H1 (cell line): Measurements from ENCODE around the gene GPLD1. TPM values are rescaled to one million over a fixed set of nuclear protein-coding genes. Genes with fewer than 3 reads are reported as not detected.

Source experiments
- CTCF ChIA-PET: fragments of 300-600 bp; sonication (Branson Sonifier 250); formaldehyde crosslinking; loops from one replicate; lab custom pipeline; 2021; ENCODE audit not compliant: partially characterized antibody; lab: Charles Lee
- POLR2A ChIA-PET: fragments of 300-600 bp; sonication (Branson Sonifier 250); formaldehyde crosslinking; loops from one replicate; lab custom pipeline; 2021; ENCODE audit warnings: inconsistent platforms; ENCODE audit not compliant: partially characterized antibody; lab: Charles Lee
- DNase-seq, 2 experiments: peaks; one replicate each; pipeline versions ENCODE4 v3.0.0 to v3.0.0-alpha.2; 2010 to 2022; ENCODE audit warnings: low spot score in 2 of 2, low read depth in 1 of 2, mixed read lengths in 1 of 2
- FAIRE-seq: peaks from 2 replicates; lab custom pipeline; 2011; peaks lifted over from hg19 to GRCh38; lab: Jason Lieb, UNC
- H2AFZ ChIP-seq: 2 replicates; pipeline ENCODE4 v1.8.1; 2012; ENCODE audit warnings: low read length, inconsistent platforms
- H2AK5ac ChIP-seq: 2 replicates; pipeline ENCODE4 v1.6.1; 2013; ENCODE audit warnings: low read depth, low read length
- H2BK120ac ChIP-seq: replicated peaks from 2 replicates; pipeline ENCODE3; 2013; ENCODE audit warnings: low read depth, low read length, inconsistent platforms
- H2BK12ac ChIP-seq: 2 replicates; pipeline ENCODE4 v1.6.1; 2013; ENCODE audit warnings: low read depth, low read length
- H2BK15ac ChIP-seq: 2 replicates; pipeline ENCODE4 v1.6.1; 2013; ENCODE audit warnings: low read length
- H2BK20ac ChIP-seq: 2 replicates; pipeline ENCODE4 v1.6.1; 2013; ENCODE audit warnings: low read length
- H2BK5ac ChIP-seq: 2 replicates; pipeline ENCODE4 v1.6.1; 2013; ENCODE audit warnings: low read depth, low read length
- H3K14ac ChIP-seq: 2 replicates; pipeline ENCODE4 v1.6.1; 2013; ENCODE audit warnings: inconsistent platforms; ENCODE audit not compliant: insufficient read length
- H3K18ac ChIP-seq: 2 replicates; pipeline ENCODE4 v1.6.1; 2013; ENCODE audit warnings: low read length; ENCODE audit errors: extremely low read depth
- H3K23ac ChIP-seq: 2 replicates; pipeline ENCODE4 v1.6.1; 2013; ENCODE audit warnings: inconsistent platforms; ENCODE audit not compliant: insufficient read length
- H3K23me2 ChIP-seq: 2 replicates; pipeline ENCODE4 v1.6.1; 2013; ENCODE audit warnings: low read depth, low read length
- H3K27ac ChIP-seq: 2 replicates; pipeline ENCODE4 v1.6.1; 2011; ENCODE audit warnings: low read depth, low read length, inconsistent platforms
- H3K27me3 ChIP-seq, 4 experiments: replicated peaks in 1 of 4; 1 replicate in 1 of 4; 2 replicates in 3 of 4; pipeline versions ENCODE4 v1.6.1 to v1.8.1; 2011 to 2013; ENCODE audit warnings: low read length in 3 of 4, mild to moderate bottlenecking in 3 of 4, inconsistent platforms in 2 of 4, mixed read lengths in 2 of 4, moderate library complexity in 1 of 4; ENCODE audit not compliant: control insufficient read depth in 3 of 4, insufficient read depth in 3 of 4; ENCODE audit errors: extremely low read depth in 1 of 4
- H3K36me3 ChIP-seq, 4 experiments: 2 replicates each; pipeline versions ENCODE4 v1.6.1 to v1.8.1; 2011 to 2013; ENCODE audit warnings: mild to moderate bottlenecking in 4 of 4, low read length in 3 of 4, moderate library complexity in 2 of 4, control low read depth in 1 of 4, inconsistent platforms in 1 of 4; ENCODE audit not compliant: insufficient read depth in 4 of 4, control insufficient read depth in 2 of 4
- H3K4ac ChIP-seq: replicated peaks from 2 replicates; pipeline ENCODE3; 2013; ENCODE audit warnings: low read length, low read depth, mixed read lengths, inconsistent platforms; ENCODE audit not compliant: insufficient read length
- H3K4me1 ChIP-seq, 4 experiments: replicated peaks in 1 of 4; 1 replicate in 1 of 4; 2 replicates in 3 of 4; pipeline versions ENCODE4 v1.6.1 to v1.8.1; 2011 to 2013; ENCODE audit warnings: low read length in 3 of 4, inconsistent platforms in 2 of 4, mixed read lengths in 1 of 4; ENCODE audit not compliant: insufficient read depth in 4 of 4, control insufficient read depth in 3 of 4
- H3K4me2 ChIP-seq, 2 experiments: 2 replicates each; pipeline versions ENCODE4 v1.6.1 to v1.8.1; 2011 to 2013; ENCODE audit warnings: low read depth in 2 of 2, low read length in 2 of 2, control low read depth in 1 of 2, inconsistent platforms in 1 of 2, mild to moderate bottlenecking in 1 of 2; ENCODE audit not compliant: insufficient read depth in 1 of 2
- H3K4me3 ChIP-seq, 4 experiments: fragments of 200-600, 300-600 bp in 1 of 4; sonication (generic), shearing (Covaris generic), sonication (Bioruptor Twin) in 1 of 4; 2 replicates each; pipeline versions ENCODE4 v1.5.1 to v1.8.1; 2011 to 2016; ENCODE audit warnings: low read length in 4 of 4, low read depth in 3 of 4, control low read depth in 2 of 4, inconsistent platforms in 2 of 4, mild to moderate bottlenecking in 2 of 4, mixed read lengths in 1 of 4, moderate library complexity in 1 of 4; ENCODE audit not compliant: insufficient read depth in 2 of 4; ENCODE audit errors: extremely low read depth in 1 of 4
- H3K56ac ChIP-seq: replicated peaks from 2 replicates; pipeline ENCODE3; 2013; ENCODE audit warnings: low read depth, mild to moderate bottlenecking, mixed read lengths, low read length, inconsistent platforms; ENCODE audit not compliant: insufficient read length
- H3K79me1 ChIP-seq: 2 replicates; pipeline ENCODE4 v1.6.1; 2013; ENCODE audit warnings: low read depth, low read length, control low read depth
- H3K79me2 ChIP-seq, 2 experiments: 2 replicates each; pipeline versions ENCODE4 v1.6.1 to v1.8.1; 2012 to 2013; ENCODE audit warnings: low read length in 2 of 2, mild to moderate bottlenecking in 2 of 2, inconsistent platforms in 1 of 2; ENCODE audit not compliant: insufficient read depth in 2 of 2, control insufficient read depth in 1 of 2
- H3K9ac ChIP-seq, 4 experiments: replicated peaks in 1 of 4; 1 replicate in 1 of 4; 2 replicates in 3 of 4; pipeline versions ENCODE4 v1.6.1 to v1.8.1; 2011 to 2013; ENCODE audit warnings: low read depth in 3 of 4, low read length in 3 of 4, control low read depth in 2 of 4, mild to moderate bottlenecking in 2 of 4, moderate library complexity in 2 of 4, inconsistent platforms in 1 of 4; ENCODE audit errors: extremely low read depth in 1 of 4
- H3K9me3 ChIP-seq, 2 experiments: 2 replicates each; pipeline versions ENCODE4 v1.6.1 to v1.8.1; 2012 to 2013; ENCODE audit warnings: mild to moderate bottlenecking in 2 of 2, moderate library complexity in 2 of 2, control low read depth in 1 of 2, inconsistent platforms in 1 of 2, low read depth in 1 of 2, low read length in 1 of 2, mixed read lengths in 1 of 2; ENCODE audit not compliant: insufficient read depth in 2 of 2
- H4K20me1 ChIP-seq, 2 experiments: replicated peaks in 1 of 2; 2 replicates each; pipeline versions ENCODE3 to v1.8.1; 2011 to 2013; ENCODE audit warnings: inconsistent platforms in 2 of 2, low read length in 2 of 2, mild to moderate bottlenecking in 1 of 2; ENCODE audit not compliant: insufficient read depth in 2 of 2, control insufficient read depth in 1 of 2
- H4K5ac ChIP-seq: 2 replicates; pipeline ENCODE4 v1.6.1; 2013; ENCODE audit warnings: low read length, low read depth, mixed read lengths, inconsistent platforms; ENCODE audit not compliant: insufficient read length
- H4K8ac ChIP-seq: 2 replicates; pipeline ENCODE4 v1.8.0; 2013; ENCODE audit warnings: mild to moderate bottlenecking, moderate library complexity, low read length, inconsistent platforms; ENCODE audit not compliant: insufficient read depth; ENCODE audit errors: extremely low read depth
- H4K91ac ChIP-seq: replicated peaks from 2 replicates; pipeline ENCODE3; 2013; ENCODE audit warnings: low read length, mixed read lengths, inconsistent platforms; ENCODE audit not compliant: insufficient read length
- CHD1 ChIP-seq: IDR thresholded peaks from 2 replicates; pipeline ENCODE4 v1.6.1; 2012; ENCODE audit warnings: low read depth, low read length, improper control_type of control experiment
- EGR1 ChIP-seq: IDR thresholded peaks from 2 replicates; pipeline ENCODE4 v1.6.1; 2011; ENCODE audit warnings: low read depth, low read length, borderline replicate concordance
- KDM4A ChIP-seq: IDR thresholded peaks from one replicate; pipeline ENCODE4 v1.7.1; 2012; ENCODE audit warnings: low read depth, mild to moderate bottlenecking, moderate library complexity, low read length, inconsistent platforms; ENCODE audit not compliant: severe bottlenecking
- NRF1 ChIP-seq: IDR thresholded peaks from 2 replicates; pipeline ENCODE4 v1.6.1; 2011; ENCODE audit warnings: mild to moderate bottlenecking, low read depth, low read length, improper control_type of control experiment
- SIN3A ChIP-seq, 2 experiments: IDR thresholded peaks in 1 of 2; conservative IDR thresholded peaks in 1 of 2; 2 replicates each; pipeline ENCODE4 v1.6.1; 2011 to 2012; ENCODE audit warnings: low read length in 2 of 2, improper control_type of control experiment in 1 of 2, low read depth in 1 of 2, mild to moderate bottlenecking in 1 of 2
- TAF7 ChIP-seq: optimal IDR thresholded peaks from 2 replicates; pipeline ENCODE3; 2011; ENCODE audit warnings: low read depth, mild to moderate bottlenecking, inconsistent platforms, low read length, moderate library complexity, borderline replicate concordance
- TCF12 ChIP-seq: IDR thresholded peaks from 2 replicates; pipeline ENCODE4 v1.6.1; 2011; ENCODE audit warnings: low read depth, mild to moderate bottlenecking, low read length
- WGBS, 2 experiments: shearing (Covaris generic) in 1 of 2; methylation state at CpG; one replicate each; pipeline versions ENCODE4 v1.1.6 to v1.1.7; 2013 to 2015; ENCODE audit warnings: low lambda C conversion rate in 2 of 2, mixed read lengths in 2 of 2, inconsistent platforms in 1 of 2, low coverage in 1 of 2, missing lambda C conversion rate in 1 of 2; ENCODE audit not compliant: insufficient replicate concordance in 2 of 2, insufficient coverage in 1 of 2, insufficient read length in 1 of 2; ENCODE audit errors: extremely low coverage in 1 of 2, missing lambda C conversion rate in 1 of 2; 5-methylcytosine and 5-hydroxymethylcytosine counted together
- polyA plus RNA-seq, 7 experiments: library from polyadenylated mRNA; depleted of rRNA in 3 of 7; stranded (reverse) in 5 of 7; unstranded in 2 of 7; fragments of >200 nt in 5 of 7; fragments of 200-250 nt in 2 of 7; gene quantifications; 1 replicate in 5 of 7; 2 replicates in 1 of 7; 4 replicates in 1 of 7; pipeline versions ENCODE4 v1.2.1 to v1.2.3, GENCODE V29; 2011 to 2013; ENCODE audit warnings: missing spikeins in 2 of 7, mixed read lengths in 2 of 7
- total RNA-seq: library from RNA; stranded (reverse); fragmentation: NEBNext Ultra II Directional; extraction: Animal tissue kit (Norgen Biotek cat#: 25700); gene quantifications from 2 replicates; pipeline ENCODE4 v1.2.1, GENCODE V29; 2021
- TF ChIP-seq, protein P1 (sequence below): IDR thresholded peaks from 2 replicates; pipeline ENCODE4 v1.6.1; 2012; ENCODE audit warnings: inconsistent platforms

Gene GPLD1
- total and polyA plus RNA-seq, 2 of the 8 experiments (the other 6 are each of a cell fraction or from before 2014, with no cell fraction given), result 3.7 to 5.3 TPM

DNA sequence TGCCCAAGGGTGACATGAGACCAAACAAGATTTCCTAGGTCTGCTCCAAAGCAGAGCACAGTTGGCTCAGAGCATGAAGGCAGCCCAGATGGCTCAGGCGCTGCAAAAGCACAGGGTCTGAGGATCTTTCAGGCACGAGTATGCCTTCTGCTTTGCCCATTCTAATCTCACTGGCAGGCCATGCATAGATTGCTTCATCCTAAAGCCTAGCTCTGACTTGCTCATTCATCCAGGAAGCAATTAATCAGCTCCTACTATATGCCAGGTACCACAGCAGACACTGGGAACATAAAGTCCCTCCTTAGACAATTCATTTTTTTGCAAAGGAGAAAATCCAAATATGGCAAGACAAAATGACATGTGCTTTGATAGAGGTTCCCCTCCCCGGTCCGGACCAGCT is 31.2 kb downstream of the GPLD1 start:
- no peak overlapping the region for H2BK12ac ChIP-seq
- no peak overlapping the region for H2BK20ac ChIP-seq
- H4K8ac ChIP-seq, result no peak overlapping the region
- no peaks in the 10 kb centered on the region for H3K79me2 ChIP-seq
- no peak overlapping the region for H3K27ac ChIP-seq
- no peak overlapping the region for H3K23ac ChIP-seq
- no peaks in the 10 kb centered on the region for H3K9me3 ChIP-seq
- no peaks in the 10 kb centered on the region for H3K23me2 ChIP-seq
- H3K14ac ChIP-seq, result no peak overlapping the region
- no peak overlapping the region for H2AK5ac ChIP-seq
- H3K27me3 ChIP-seq, result no peaks in the 10 kb centered on the region
- no peaks in the 10 kb centered on the region for H3K79me1 ChIP-seq
- no peak overlapping the region for H3K18ac ChIP-seq
- POLR2A ChIA-PET, result interaction anchor here (1.0 kb wide), 1 partner anchor 53 kb away, joined by 3 read pairs; no protein-coding TSS in a partner anchor
- no peak for FAIRE-seq
- 78% methylated on average over 4 of the region's 4 CpGs; no CpG with 5 or more reads in 1 of the 2 experiments for WGBS, 2 experiments
- H3K9ac ChIP-seq, result no peak overlapping the region
- no peak overlapping the region for H4K5ac ChIP-seq
- no peak overlapping the region for H3K4me3 ChIP-seq
- H3K4me1 ChIP-seq, result no peaks in the 10 kb centered on the region
- DNase-seq, result no peak
- no peak overlapping the region for H3K4me2 ChIP-seq
- no peak overlapping the region for H3K4ac ChIP-seq
- H2AFZ ChIP-seq, result no peak overlapping the region
- H4K91ac ChIP-seq, result no peak overlapping the region
- CTCF ChIA-PET, result interaction anchor here (0.6 to 2.8 kb wide), 5 partner anchors 9 to 816 kb away, joined by 3 to 9 read pairs (median 3); partner anchors contain the start of gene ALDH5A1
- no peak overlapping the region for H2BK15ac ChIP-seq
- H4K20me1 ChIP-seq, result no peaks in the 10 kb centered on the region
- no peak overlapping the region for H2BK120ac ChIP-seq
- H2BK5ac ChIP-seq, result no peak overlapping the region
- H3K36me3 ChIP-seq, result no peaks in the 10 kb centered on the region
- no peak overlapping the region for H3K56ac ChIP-seq
- TF ChIP-seq CHD1 (no peak), KDM4A (no peak), TAF7 (no peak), SIN3A (conservative IDR thresholded peaks at IDR 0.05 in 1 of 2, IDR thresholded peaks at IDR 0.05 in 1 of 2; ENCODE audit: low read depth in 1 of 2, low read length in 2 of 2) (no peak), EGR1 (no peak), TCF12 (no peak), NRF1 (no peak)
- TF ChIP-seq, protein P1, sequence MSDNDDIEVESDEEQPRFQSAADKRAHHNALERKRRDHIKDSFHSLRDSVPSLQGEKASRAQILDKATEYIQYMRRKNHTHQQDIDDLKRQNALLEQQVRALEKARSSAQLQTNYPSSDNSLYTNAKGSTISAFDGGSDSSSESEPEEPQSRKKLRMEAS, result no peak
